ENCODE measurements around the gene STYXL1. TPM values are rescaled to one million over a fixed set of nuclear protein-coding genes. Genes with fewer than 3 reads are reported as not detected.

Gene STYXL1
- total and polyA plus RNA-seq, 4 donors: 36.6 to 45.8 (median 41.3) TPM

- no peak for TF ChIP-seq CTCF (IDR thresholded peaks at IDR 0.05; ENCODE audit: control extremely low read depth, extremely low read depth)
- Histone ChIP-seq H3K27ac (ENCODE audit: low read depth in 1 of 2, low read length in 1 of 2) (no peak overlapping the region), H3K36me3 (ENCODE audit: control insufficient read depth in 4 of 4, insufficient read depth in 4 of 4, low read length in 4 of 4) (peaks cover 2 to 8% (median 5%) of the 10 kb centered on the region in 4 donors), H3K9me3 (ENCODE audit: control insufficient read depth in 4 of 4, insufficient read depth in 3 of 4, low read length in 3 of 4) (no peaks in the 10 kb centered on the region), H3K4me1 (ENCODE audit: control insufficient read depth in 5 of 5, insufficient read depth in 5 of 5, low read length in 5 of 5) (peaks cover 0 to 6% (median 0%) of the 10 kb centered on the region in 5 donors), H3K9ac (ENCODE audit: insufficient read depth in 1 of 2, low read length in 2 of 2) (no peak overlapping the region), H3K27me3 (ENCODE audit: control insufficient read depth in 3 of 3, insufficient read depth in 3 of 3, low read length in 2 of 3) (no peaks in the 10 kb centered on the region), H3K4me3 (no peak overlapping the region)
- ATAC-seq (ENCODE audit: insufficient read depth, low FRiP score): no peak
- DNase-seq: no peak
- 91 to 95% methylated on average over 13 of the region's 13 CpGs for WGBS, 2 donors
Measured at GRCh38 chr7:76016191-76016947, 31.4 kb downstream of the STYXL1 start.

- Histone ChIP-seq H3K9me3 (ENCODE audit: control insufficient read depth in 4 of 4, insufficient read depth in 3 of 4, low read length in 3 of 4) (no peaks in the 10 kb centered on the region), H3K27ac (ENCODE audit: low read depth in 1 of 2, low read length in 1 of 2) (peak overlapping the region in 1 of 2 donors; percentile 0), H3K36me3 (ENCODE audit: control insufficient read depth in 4 of 4, insufficient read depth in 4 of 4, low read length in 4 of 4) (peaks cover 0 to 7% (median 2%) of the 10 kb centered on the region in 4 donors), H3K4me3 (no peak overlapping the region), H3K9ac (ENCODE audit: insufficient read depth in 1 of 2, low read length in 2 of 2) (peak overlapping the region; percentile 16 to 33), H3K27me3 (ENCODE audit: control insufficient read depth in 3 of 3, insufficient read depth in 3 of 3, low read length in 2 of 3) (no peaks in the 10 kb centered on the region), H3K4me1 (ENCODE audit: control insufficient read depth in 5 of 5, insufficient read depth in 5 of 5, low read length in 5 of 5) (peaks cover 0 to 15% (median 4%) of the 10 kb centered on the region in 5 donors)
- peak; percentile 67 to 81 (median 75) for DNase-seq
- WGBS, 2 donors: 52 to 72% methylated on average over 8 of the region's 8 CpGs
- TF ChIP-seq CTCF (IDR thresholded peaks at IDR 0.05; ENCODE audit: control extremely low read depth, extremely low read depth): no peak
- no peak for ATAC-seq (ENCODE audit: insufficient read depth, low FRiP score)
Measured at GRCh38 chr7:76011442-76011861, 36.3 kb downstream of the STYXL1 start.

- WGBS, 2 donors: 83 to 85% methylated on average over 11 of the region's 11 CpGs
- Histone ChIP-seq H3K27ac (ENCODE audit: low read depth in 1 of 2, low read length in 1 of 2) (peak overlapping the region in 1 of 2 donors; percentile 41), H3K9ac (ENCODE audit: insufficient read depth in 1 of 2, low read length in 2 of 2) (no peak overlapping the region), H3K27me3 (ENCODE audit: control insufficient read depth in 3 of 3, insufficient read depth in 3 of 3, low read length in 2 of 3) (no peaks in the 10 kb centered on the region), H3K9me3 (ENCODE audit: control insufficient read depth in 4 of 4, insufficient read depth in 3 of 4, low read length in 3 of 4) (no peaks in the 10 kb centered on the region), H3K36me3 (ENCODE audit: control insufficient read depth in 4 of 4, insufficient read depth in 4 of 4, low read length in 4 of 4) (peaks cover 0 to 7% (median 2%) of the 10 kb centered on the region in 4 donors), H3K4me3 (no peak overlapping the region), H3K4me1 (ENCODE audit: control insufficient read depth in 5 of 5, insufficient read depth in 5 of 5, low read length in 5 of 5) (peaks cover 0 to 15% (median 4%) of the 10 kb centered on the region in 5 donors)
- no peak for ATAC-seq (ENCODE audit: insufficient read depth, low FRiP score)
- no peak for TF ChIP-seq CTCF (IDR thresholded peaks at IDR 0.05; ENCODE audit: control extremely low read depth, extremely low read depth)
- DNase-seq: no peak
Measured at GRCh38 chr7:76009672-76010600, 37.9 kb downstream of the STYXL1 start.
